ENCODE measurements around the gene ANKRD11. TPM values are rescaled to one million over a fixed set of nuclear protein-coding genes. Genes with fewer than 3 reads are reported as not detected.

The ANKRD11 gene
- total and polyA plus RNA-seq, 2 donors (not counting 1 experiment from before 2014, with no cell fraction given), result 41.5 to 71.2 TPM

GRCh38 chr16:89499767-89500166 is 9.4 kb upstream of the ANKRD11 start:
- no peak overlapping the region for H3K27ac ChIP-seq (ENCODE audit: insufficient read depth, low read length)
- H3K4me2 ChIP-seq (ENCODE audit: extremely low read depth, insufficient read depth, low read length), result no peak overlapping the region

GRCh38 chr16:89498839-89499238 is 8.5 kb upstream of the ANKRD11 start:
- Histone ChIP-seq H3K9ac (ENCODE audit: insufficient read depth, low read length) (no peak overlapping the region), H3K4me2 (ENCODE audit: extremely low read depth, insufficient read depth, low read length) (no peak overlapping the region), H2AFZ (ENCODE audit: low read length) (no peak overlapping the region), H3K9me3 (ENCODE audit: control insufficient read depth, insufficient read depth, low read depth, low read length) (no peaks in the 10 kb centered on the region), H3K4me1 (ENCODE audit: control insufficient read depth, extremely low read depth, insufficient read depth, low read length) (peaks cover 17% of the 10 kb centered on the region), H4K20me1 (ENCODE audit: control insufficient read depth, extremely low read depth, insufficient read depth, low read length) (no peaks in the 10 kb centered on the region), H3K27ac (ENCODE audit: insufficient read depth, low read length) (peak overlapping the region; percentile 51), H3K79me2 (ENCODE audit: control insufficient read depth, insufficient read depth, low read length) (no peaks in the 10 kb centered on the region), H3K27me3 (ENCODE audit: control insufficient read depth, insufficient read depth, low read length) (no peaks in the 10 kb centered on the region), H3K4me3 (replicated peaks in 1 of 4; ENCODE audit: control extremely low read depth in 1 of 4, insufficient read depth in 1 of 4, low read depth in 3 of 4, low read length in 4 of 4) (no peak overlapping the region), H3K36me3 (ENCODE audit: control insufficient read depth, insufficient read depth, low read length) (no peaks in the 10 kb centered on the region)
- TF ChIP-seq EZH2 (IDR thresholded peaks at IDR 0.05; ENCODE audit: low read length, missing control alignments), result no peak
- TF ChIP-seq, protein P1, sequence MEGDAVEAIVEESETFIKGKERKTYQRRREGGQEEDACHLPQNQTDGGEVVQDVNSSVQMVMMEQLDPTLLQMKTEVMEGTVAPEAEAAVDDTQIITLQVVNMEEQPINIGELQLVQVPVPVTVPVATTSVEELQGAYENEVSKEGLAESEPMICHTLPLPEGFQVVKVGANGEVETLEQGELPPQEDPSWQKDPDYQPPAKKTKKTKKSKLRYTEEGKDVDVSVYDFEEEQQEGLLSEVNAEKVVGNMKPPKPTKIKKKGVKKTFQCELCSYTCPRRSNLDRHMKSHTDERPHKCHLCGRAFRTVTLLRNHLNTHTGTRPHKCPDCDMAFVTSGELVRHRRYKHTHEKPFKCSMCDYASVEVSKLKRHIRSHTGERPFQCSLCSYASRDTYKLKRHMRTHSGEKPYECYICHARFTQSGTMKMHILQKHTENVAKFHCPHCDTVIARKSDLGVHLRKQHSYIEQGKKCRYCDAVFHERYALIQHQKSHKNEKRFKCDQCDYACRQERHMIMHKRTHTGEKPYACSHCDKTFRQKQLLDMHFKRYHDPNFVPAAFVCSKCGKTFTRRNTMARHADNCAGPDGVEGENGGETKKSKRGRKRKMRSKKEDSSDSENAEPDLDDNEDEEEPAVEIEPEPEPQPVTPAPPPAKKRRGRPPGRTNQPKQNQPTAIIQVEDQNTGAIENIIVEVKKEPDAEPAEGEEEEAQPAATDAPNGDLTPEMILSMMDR (conservative IDR thresholded peaks at IDR 0.05 in 1 of 2, IDR thresholded peaks at IDR 0.05 in 1 of 2; ENCODE audit: low read depth in 1 of 2, low read length in 2 of 2), result no peak
- no peak for DNase-seq (ENCODE audit: low read depth in 2 of 2)

More at GRCh38 chr16:89499767-89500166, 9.4 kb upstream of the ANKRD11 start:
- Histone ChIP-seq H3K9me3 (ENCODE audit: control insufficient read depth, insufficient read depth, low read depth, low read length) (no peaks in the 10 kb centered on the region), H3K36me3 (ENCODE audit: control insufficient read depth, insufficient read depth, low read length) (no peaks in the 10 kb centered on the region), H3K27me3 (ENCODE audit: control insufficient read depth, insufficient read depth, low read length) (no peaks in the 10 kb centered on the region), H2AFZ (ENCODE audit: low read length) (no peak overlapping the region), H3K4me1 (ENCODE audit: control insufficient read depth, extremely low read depth, insufficient read depth, low read length) (peaks cover 14% of the 10 kb centered on the region), H3K9ac (ENCODE audit: insufficient read depth, low read length) (no peak overlapping the region), H3K4me3 (replicated peaks in 1 of 4; ENCODE audit: control extremely low read depth in 1 of 4, insufficient read depth in 1 of 4, low read depth in 3 of 4, low read length in 4 of 4) (no peak overlapping the region), H3K79me2 (ENCODE audit: control insufficient read depth, insufficient read depth, low read length) (no peaks in the 10 kb centered on the region), H4K20me1 (ENCODE audit: control insufficient read depth, extremely low read depth, insufficient read depth, low read length) (no peaks in the 10 kb centered on the region)
- TF ChIP-seq, protein P1 (conservative IDR thresholded peaks at IDR 0.05 in 1 of 2, IDR thresholded peaks at IDR 0.05 in 1 of 2; ENCODE audit: low read depth in 1 of 2, low read length in 2 of 2), result no peak
- no peak for TF ChIP-seq EZH2 (IDR thresholded peaks at IDR 0.05; ENCODE audit: low read length, missing control alignments)
- DNase-seq (ENCODE audit: low read depth in 2 of 2), result no peak

- H3K27ac ChIP-seq (ENCODE audit: insufficient read depth, low read length), result peak overlapping the region; percentile 66
- H3K4me1 ChIP-seq (ENCODE audit: control insufficient read depth, extremely low read depth, insufficient read depth, low read length), result peaks cover 14% of the 10 kb centered on the region
- peaks cover 2% of the 10 kb centered on the region for H3K36me3 ChIP-seq (ENCODE audit: control insufficient read depth, insufficient read depth, low read length)
- H4K20me1 ChIP-seq (ENCODE audit: control insufficient read depth, extremely low read depth, insufficient read depth, low read length), result no peaks in the 10 kb centered on the region
- H2AFZ ChIP-seq (ENCODE audit: low read length), result no peak overlapping the region
- no peak for TF ChIP-seq EZH2 (IDR thresholded peaks at IDR 0.05; ENCODE audit: low read length, missing control alignments)
- TF ChIP-seq, protein P1 (conservative IDR thresholded peaks at IDR 0.05 in 1 of 2, IDR thresholded peaks at IDR 0.05 in 1 of 2; ENCODE audit: low read depth in 1 of 2, low read length in 2 of 2), result peak in 1 of 2 donors; percentile 0
- H3K4me2 ChIP-seq (ENCODE audit: extremely low read depth, insufficient read depth, low read length), result no peak overlapping the region
- no peak overlapping the region for H3K4me3 ChIP-seq (replicated peaks in 1 of 4; ENCODE audit: control extremely low read depth in 1 of 4, insufficient read depth in 1 of 4, low read depth in 3 of 4, low read length in 4 of 4)
- no peak overlapping the region for H3K9ac ChIP-seq (ENCODE audit: insufficient read depth, low read length)
- no peaks in the 10 kb centered on the region for H3K27me3 ChIP-seq (ENCODE audit: control insufficient read depth, insufficient read depth, low read length)
- DNase-seq (ENCODE audit: low read depth in 2 of 2), result peak; percentile 78 to 83
- peaks cover 11% of the 10 kb centered on the region for H3K79me2 ChIP-seq (ENCODE audit: control insufficient read depth, insufficient read depth, low read length)
- no peaks in the 10 kb centered on the region for H3K9me3 ChIP-seq (ENCODE audit: control insufficient read depth, insufficient read depth, low read depth, low read length)
These were observed 4.8 kb upstream of the ANKRD11 start for GRCh38 chr16:89495121-89495520.
